22Rv1 (cell line): ENCODE data around the gene EPS15.

ENCODE experiments used
- ZFX ChIP-seq: fragments of 450-650 bp; IDR thresholded peaks from 2 replicates; pipeline ENCODE4 v1.6.1; 2017; ENCODE audit warnings: antibody characterized with exemption, borderline replicate concordance
- TF ChIP-seq, protein P1 (sequence below): fragments of 450-650 bp; IDR thresholded peaks from 2 replicates; pipeline ENCODE4 v1.5.1; 2017; ENCODE audit warnings: mild to moderate bottlenecking

DNA sequence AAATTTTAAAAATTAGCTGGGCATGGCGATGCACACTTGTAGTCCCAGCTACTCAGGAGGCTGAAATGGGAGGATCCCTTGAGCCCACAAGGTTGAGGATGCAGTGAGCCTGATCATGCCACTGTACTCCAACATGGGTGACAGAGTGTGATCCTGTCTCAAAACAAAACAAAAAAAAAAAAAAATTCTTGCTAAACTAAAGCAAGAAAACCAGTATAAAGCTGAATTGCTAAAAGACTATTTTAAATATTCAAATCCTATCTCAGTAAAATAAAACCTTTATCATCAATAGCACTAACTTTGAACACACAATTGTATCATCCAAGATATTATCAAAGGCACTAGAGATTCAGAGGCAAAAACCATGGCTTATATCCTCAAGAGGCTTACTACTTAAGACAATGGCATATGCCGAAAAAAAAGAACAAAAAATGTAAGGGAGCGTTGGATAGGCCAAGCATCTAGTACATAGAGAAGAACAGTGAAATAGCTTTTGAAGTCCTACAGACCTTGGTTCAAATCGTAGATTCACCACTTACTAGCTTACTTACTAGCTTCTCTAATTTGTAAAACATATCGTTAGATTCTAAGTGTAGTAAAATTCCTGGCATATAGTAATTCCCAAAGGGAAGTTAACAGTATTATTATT is 3.6 kb downstream of the EPS15 start:
- TF ChIP-seq, protein P1, sequence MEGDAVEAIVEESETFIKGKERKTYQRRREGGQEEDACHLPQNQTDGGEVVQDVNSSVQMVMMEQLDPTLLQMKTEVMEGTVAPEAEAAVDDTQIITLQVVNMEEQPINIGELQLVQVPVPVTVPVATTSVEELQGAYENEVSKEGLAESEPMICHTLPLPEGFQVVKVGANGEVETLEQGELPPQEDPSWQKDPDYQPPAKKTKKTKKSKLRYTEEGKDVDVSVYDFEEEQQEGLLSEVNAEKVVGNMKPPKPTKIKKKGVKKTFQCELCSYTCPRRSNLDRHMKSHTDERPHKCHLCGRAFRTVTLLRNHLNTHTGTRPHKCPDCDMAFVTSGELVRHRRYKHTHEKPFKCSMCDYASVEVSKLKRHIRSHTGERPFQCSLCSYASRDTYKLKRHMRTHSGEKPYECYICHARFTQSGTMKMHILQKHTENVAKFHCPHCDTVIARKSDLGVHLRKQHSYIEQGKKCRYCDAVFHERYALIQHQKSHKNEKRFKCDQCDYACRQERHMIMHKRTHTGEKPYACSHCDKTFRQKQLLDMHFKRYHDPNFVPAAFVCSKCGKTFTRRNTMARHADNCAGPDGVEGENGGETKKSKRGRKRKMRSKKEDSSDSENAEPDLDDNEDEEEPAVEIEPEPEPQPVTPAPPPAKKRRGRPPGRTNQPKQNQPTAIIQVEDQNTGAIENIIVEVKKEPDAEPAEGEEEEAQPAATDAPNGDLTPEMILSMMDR, result no peak
- no peak for TF ChIP-seq ZFX
